ENCODE measurements around the gene SLC22A4.

DNA sequence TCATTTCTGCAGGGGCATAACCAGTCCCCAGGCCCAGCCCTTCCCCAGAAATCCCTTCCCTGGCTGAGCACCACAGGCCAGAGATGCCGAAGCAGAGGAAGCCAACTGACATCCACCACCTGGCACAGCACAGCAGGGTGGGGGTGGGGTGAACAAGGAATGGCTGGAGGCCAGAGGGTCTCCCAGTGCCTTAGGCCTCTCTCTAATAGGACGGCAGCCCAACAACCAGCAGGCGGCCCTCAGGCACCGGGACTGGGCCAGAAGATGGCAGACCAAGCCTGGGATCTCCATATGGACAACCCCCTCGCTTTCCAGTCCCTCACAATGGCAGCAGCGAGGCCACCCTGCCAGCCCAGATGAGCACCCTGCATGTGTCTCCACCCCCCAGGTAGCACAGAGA is 23.5 kb upstream of the SLC22A4 start:
- TF ChIP-seq EP300 (IDR thresholded peaks at IDR 0.05) (no peak), POLR2AphosphoS5 (IDR thresholded peaks at IDR 0.05) (no peak)
- TF ChIP-seq, protein P1, sequence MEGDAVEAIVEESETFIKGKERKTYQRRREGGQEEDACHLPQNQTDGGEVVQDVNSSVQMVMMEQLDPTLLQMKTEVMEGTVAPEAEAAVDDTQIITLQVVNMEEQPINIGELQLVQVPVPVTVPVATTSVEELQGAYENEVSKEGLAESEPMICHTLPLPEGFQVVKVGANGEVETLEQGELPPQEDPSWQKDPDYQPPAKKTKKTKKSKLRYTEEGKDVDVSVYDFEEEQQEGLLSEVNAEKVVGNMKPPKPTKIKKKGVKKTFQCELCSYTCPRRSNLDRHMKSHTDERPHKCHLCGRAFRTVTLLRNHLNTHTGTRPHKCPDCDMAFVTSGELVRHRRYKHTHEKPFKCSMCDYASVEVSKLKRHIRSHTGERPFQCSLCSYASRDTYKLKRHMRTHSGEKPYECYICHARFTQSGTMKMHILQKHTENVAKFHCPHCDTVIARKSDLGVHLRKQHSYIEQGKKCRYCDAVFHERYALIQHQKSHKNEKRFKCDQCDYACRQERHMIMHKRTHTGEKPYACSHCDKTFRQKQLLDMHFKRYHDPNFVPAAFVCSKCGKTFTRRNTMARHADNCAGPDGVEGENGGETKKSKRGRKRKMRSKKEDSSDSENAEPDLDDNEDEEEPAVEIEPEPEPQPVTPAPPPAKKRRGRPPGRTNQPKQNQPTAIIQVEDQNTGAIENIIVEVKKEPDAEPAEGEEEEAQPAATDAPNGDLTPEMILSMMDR (IDR thresholded peaks at IDR 0.05): no peak
